AG09319 (cell line): ENCODE results near the gene DLGAP1.

Experiments used
- DNase-seq: peaks from one replicate; pipeline ENCODE4 v3.0.0-alpha.2; 2010; ENCODE audit warnings: low read depth; ENCODE audit errors: extremely low read depth
- TF ChIP-seq, protein P1 (sequence below): IDR thresholded peaks from 2 replicates; pipeline ENCODE4 v1.5.1; 2011; ENCODE audit warnings: low read depth, mild to moderate bottlenecking, inconsistent platforms, low read length, moderate library complexity

The DLGAP1 gene

DNA sequence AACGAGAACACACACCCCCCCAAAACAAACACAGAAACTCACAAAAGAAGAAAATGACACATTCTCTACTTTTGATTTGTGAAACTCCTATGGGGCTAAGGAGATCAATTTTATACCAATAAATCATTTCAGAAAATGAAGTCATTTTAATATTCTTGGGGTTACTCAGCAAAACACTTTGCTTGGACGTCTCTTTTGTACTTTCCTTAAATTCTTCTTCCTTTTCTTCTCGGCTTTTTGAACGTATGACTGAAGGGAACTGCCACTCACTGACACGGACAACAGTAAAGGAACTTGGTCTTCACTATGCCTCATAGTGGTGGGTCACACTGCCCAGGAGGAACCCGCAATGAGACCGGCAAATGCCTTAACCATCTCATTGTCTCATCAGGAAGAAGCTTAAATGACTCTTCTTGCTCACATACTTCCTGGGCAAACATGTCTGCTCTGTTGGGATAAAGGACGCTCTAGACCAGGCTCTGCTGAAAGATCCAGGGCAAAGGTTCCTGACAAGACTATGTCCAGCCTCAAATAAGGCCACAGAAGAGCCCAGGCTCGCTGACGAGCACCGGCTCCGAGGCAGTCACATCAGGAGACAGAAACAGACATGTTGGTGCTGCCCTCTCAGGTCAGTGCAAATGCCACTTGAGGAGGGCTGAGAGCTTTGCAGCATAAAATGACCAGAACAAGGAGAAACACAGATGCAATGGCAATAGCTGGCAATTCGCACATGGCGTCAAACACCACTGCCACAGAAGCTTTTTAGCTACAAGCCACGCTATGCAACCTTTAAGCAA lies 799.7 kb downstream of the DLGAP1 start:
- TF ChIP-seq, protein P1, sequence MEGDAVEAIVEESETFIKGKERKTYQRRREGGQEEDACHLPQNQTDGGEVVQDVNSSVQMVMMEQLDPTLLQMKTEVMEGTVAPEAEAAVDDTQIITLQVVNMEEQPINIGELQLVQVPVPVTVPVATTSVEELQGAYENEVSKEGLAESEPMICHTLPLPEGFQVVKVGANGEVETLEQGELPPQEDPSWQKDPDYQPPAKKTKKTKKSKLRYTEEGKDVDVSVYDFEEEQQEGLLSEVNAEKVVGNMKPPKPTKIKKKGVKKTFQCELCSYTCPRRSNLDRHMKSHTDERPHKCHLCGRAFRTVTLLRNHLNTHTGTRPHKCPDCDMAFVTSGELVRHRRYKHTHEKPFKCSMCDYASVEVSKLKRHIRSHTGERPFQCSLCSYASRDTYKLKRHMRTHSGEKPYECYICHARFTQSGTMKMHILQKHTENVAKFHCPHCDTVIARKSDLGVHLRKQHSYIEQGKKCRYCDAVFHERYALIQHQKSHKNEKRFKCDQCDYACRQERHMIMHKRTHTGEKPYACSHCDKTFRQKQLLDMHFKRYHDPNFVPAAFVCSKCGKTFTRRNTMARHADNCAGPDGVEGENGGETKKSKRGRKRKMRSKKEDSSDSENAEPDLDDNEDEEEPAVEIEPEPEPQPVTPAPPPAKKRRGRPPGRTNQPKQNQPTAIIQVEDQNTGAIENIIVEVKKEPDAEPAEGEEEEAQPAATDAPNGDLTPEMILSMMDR = no peak
- no peak for DNase-seq

DNA sequence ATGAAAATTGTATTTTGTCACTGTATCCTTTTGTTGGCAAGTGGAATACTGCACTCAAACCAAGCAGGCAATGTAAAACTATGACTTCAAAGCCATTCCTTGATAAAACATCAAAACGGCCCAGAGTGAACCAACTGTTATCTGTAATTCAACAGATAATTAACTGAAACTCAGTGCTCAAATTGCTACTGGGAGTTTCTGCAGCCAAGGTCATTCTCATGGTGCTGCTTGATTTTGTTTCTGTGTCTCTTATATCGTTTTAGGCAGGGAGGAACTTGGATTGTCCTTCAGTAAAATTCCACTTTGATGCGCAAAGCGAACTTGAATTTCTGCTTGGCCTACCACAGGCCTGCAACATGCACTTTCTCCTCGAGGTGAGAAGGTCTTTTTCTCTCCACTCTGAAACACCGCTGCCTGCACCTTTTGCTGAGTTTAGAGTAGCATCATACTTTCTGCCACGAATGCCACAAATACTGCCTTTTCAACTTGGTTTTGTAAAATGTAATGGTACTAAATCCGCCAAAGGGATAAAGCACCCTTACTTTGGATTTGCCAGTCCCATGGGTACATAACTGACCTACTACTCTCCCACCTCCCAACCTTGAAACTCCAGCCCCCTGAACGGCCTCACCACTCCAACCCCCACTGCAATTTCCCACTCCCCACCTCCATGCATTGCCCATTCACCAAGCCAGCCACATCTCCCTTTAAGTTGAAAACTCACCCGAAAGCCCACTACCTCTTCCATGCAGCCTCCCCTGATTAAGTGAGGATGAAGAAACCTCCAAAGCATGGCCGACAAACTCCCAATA lies 800.5 kb downstream of the DLGAP1 start:
- no peak for DNase-seq
- TF ChIP-seq, protein P1 = no peak

DNA sequence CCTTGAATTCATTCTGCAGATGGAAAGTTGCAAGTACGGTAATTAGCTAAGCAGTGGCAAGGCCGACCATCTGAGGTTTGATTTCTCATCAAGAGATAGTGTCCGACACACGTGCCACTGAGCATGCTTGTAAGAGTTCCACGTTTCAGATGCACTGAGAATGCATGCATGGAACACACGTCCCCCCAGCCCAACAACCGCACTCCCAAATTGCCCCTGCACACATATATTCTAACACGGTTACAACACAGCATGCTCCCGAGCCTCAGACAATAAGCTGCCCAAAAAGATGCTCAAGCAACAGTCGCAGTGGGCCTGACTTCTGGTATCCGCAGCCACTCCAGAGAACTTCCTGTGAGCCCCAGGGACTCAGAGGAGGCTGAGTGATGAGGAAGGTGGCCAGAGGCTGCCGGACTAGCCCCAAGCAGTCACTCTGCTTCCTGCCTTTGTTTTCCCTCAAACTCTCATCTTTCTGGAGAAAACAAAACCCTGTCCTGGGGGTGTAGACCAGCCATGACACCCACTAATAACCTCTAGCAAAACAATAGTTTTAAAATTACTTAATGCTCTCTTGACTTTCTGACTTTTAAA lies 801.2 kb downstream of the DLGAP1 start:
- no peak for DNase-seq
- TF ChIP-seq, protein P1 = no peak

DNA sequence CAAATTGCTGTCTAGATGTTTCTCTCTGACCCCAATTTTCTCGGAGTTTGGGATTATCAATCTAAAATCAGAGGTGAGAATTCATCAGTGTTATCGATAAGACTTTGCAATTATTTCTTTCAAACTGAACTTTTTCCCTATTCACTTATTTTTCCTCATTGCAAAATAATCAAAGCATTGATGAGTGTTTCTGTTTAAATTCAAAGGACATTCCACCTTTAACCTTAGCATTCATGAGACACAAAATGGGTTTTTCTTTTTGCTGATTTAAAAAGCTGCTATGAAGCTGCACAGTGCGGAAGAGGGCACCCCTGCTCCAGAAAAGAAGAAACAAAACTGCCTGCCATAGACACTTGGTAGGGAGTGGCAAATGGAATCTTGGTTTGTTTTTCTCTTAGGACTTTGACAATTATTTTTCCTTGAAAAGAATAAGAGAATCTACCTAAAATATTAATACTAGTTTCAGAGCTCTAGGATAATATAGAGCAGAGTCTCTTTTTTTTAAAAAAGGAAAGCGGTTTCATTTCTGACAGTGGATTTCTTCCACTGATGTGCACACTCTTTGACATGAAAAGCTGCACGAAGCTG lies 801.8 kb downstream of the DLGAP1 start:
- DNase-seq = no peak
- TF ChIP-seq, protein P1 = no peak

DNA sequence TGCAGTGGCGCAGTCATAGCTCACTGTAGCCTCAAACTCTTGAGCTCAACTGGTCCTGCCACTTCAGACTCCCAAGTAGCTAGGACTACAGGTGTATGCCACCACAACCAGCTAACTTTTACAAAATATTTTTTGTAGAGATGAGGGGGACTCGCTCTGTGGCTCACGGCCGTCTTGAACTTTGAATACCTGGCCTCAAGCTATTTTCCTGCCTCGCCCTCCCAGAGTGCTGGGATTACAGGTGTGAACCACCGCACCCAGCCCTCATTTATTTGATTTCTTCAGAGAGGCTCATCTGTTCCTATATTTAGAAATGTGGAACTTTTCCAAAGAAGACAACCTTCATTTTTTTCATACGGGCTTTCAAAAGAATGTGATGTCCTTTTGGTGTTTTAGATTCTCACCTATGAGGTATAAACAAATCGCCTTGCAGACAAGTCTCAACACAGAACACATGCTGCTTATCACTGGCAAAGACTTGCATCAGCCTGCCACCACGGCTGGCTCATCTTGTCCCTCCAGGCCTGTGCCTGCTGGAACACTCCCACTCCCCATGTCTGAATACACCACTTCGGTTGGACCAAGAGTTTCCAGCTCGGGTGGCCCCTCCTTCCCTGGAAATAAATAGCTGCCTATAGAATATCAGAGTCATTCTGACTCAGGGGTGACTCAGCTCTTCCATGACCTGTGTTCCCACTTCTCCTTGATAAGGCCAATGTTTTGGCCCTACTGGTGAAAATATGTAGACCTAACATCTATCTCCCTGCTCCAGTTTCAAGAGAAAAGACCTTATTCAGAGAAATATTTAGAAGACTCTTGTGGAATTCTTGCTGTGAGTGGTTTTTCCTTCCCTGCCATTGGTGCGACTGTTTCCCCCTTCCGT lies 802.5 kb downstream of the DLGAP1 start:
- TF ChIP-seq, protein P1 = no peak
- DNase-seq = peak; percentile 82

DNA sequence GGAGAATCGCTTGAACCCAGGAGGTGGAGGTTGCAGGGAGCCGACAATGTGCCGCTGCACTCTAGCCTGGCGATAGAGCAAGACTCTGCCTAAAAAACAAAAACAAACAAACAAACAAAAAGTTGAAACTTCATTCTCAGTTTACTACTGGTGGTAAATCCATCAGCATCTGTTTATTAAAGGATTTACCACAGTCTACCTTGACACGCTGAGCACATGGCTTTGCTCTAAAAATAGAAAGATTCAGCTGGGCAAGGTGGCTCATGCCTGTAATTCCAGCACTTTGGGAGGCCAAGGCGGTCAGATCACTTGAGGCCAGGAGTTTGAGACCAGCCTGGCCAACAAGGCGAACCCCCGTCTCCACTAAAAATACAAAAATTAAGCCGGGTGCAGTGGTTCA lies 803.8 kb downstream of the DLGAP1 start:
- TF ChIP-seq, protein P1 = no peak

DNA sequence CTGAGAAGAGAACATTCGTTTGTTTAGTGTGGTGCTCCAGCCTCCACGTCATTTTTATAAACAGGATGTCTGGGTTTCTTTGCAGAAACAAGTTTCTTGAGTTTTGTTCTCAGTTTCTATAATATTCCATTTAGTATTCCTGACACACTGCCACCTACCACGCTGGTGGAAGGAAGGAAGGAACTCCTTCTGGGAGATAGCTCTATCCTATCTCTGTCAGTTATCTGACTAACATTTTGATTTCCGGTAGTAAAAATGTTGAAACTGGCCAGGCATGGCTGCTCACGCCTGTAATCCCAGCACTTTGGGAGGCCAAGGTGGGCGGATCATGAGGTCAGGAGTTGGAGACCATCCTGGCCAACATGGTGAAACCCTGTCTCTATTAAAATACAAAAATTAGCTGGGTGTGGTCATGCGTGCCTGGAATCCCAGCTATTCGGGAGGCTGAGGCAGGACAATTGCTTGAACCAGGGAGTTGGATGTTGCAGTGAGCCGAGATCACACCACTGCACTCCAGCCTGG lies 804.5 kb downstream of the DLGAP1 start:
- peak; percentile 25 for DNase-seq

More for the DNA sequence above, 803.8 kb downstream of the DLGAP1 start:
- DNase-seq = no peak
